Glutamatergic neuron (in vitro differentiated cells): ENCODE measurements around the gene BABAM2. TPM values are rescaled to one million over a fixed set of nuclear protein-coding genes. Genes with fewer than 3 reads are reported as not detected.

Experiments used
- DNase-seq: peaks from one replicate; pipeline ENCODE4 v3.0.0; 2022
- H3K27ac Mint-ChIP-seq: one replicate; pipeline ENCODE4 v1.8.0; 2020; ENCODE audit warnings: mild to moderate bottlenecking, mixed read lengths, inconsistent platforms; ENCODE audit not compliant: unreplicated experiment
- H3K27me3 Mint-ChIP-seq: one replicate; pipeline ENCODE4 v1.8.0; 2020; ENCODE audit warnings: mild to moderate bottlenecking, moderate library complexity, mixed read lengths, inconsistent platforms; ENCODE audit not compliant: unreplicated experiment
- H3K36me3 Mint-ChIP-seq: one replicate; pipeline ENCODE4 v1.8.0; 2020; ENCODE audit warnings: mild to moderate bottlenecking, mixed read lengths, inconsistent platforms; ENCODE audit not compliant: unreplicated experiment
- H3K4me1 Mint-ChIP-seq: one replicate; pipeline ENCODE4 v1.8.0; 2020; ENCODE audit warnings: mild to moderate bottlenecking, low read depth, mixed read lengths, inconsistent platforms; ENCODE audit not compliant: unreplicated experiment
- H3K4me3 Mint-ChIP-seq: one replicate; pipeline ENCODE4 v1.8.0; 2020; ENCODE audit warnings: mild to moderate bottlenecking, mixed read lengths, inconsistent platforms; ENCODE audit not compliant: unreplicated experiment
- H3K9me3 Mint-ChIP-seq: one replicate; pipeline ENCODE4 v1.8.0; 2020; ENCODE audit warnings: mild to moderate bottlenecking, moderate library complexity, mixed read lengths, inconsistent platforms; ENCODE audit not compliant: unreplicated experiment
- CTCF ChIP-seq: fragments of 200-600 bp; sonication (generic); IDR thresholded peaks from one replicate; pipeline ENCODE4 v1.5.0; 2021; ENCODE audit not compliant: partially characterized antibody, unreplicated experiment
- total RNA-seq: library from RNA; stranded (reverse); fragmentation: NEBNext Ultra II Directional; extraction: Animal tissue kit (Norgen Biotek cat#: 25700); gene quantifications from one replicate; pipeline ENCODE4 v1.2.1, GENCODE V29; 2021; ENCODE audit not compliant: unreplicated experiment

BABAM2 gene
- total RNA-seq, 1 donor from 2014 or later = 29.9 TPM

GRCh38 chr2:28163627-28164279 is 273.2 kb downstream of the BABAM2 start:
- no peak for DNase-seq
- Mint-ChIP-seq H3K4me1 (peaks cover 3% of the 10 kb centered on the region), H3K9me3 (no peaks in the 10 kb centered on the region), H3K27ac (no peak overlapping the region), H3K4me3 (no peak overlapping the region), H3K27me3 (no peaks in the 10 kb centered on the region), H3K36me3 (no peaks in the 10 kb centered on the region)
- no peak for TF ChIP-seq CTCF

GRCh38 chr2:28164280-28164801 is 273.8 kb downstream of the BABAM2 start:
- no peak overlapping the region for H3K4me3 Mint-ChIP-seq
- DNase-seq = no peak
- no peak overlapping the region for H3K27ac Mint-ChIP-seq
- TF ChIP-seq CTCF = no peak
- peaks cover 3% of the 10 kb centered on the region for H3K4me1 Mint-ChIP-seq
- no peaks in the 10 kb centered on the region for H3K36me3 Mint-ChIP-seq
- H3K27me3 Mint-ChIP-seq = no peaks in the 10 kb centered on the region
- no peaks in the 10 kb centered on the region for H3K9me3 Mint-ChIP-seq

GRCh38 chr2:28165087-28165635 is 274.6 kb downstream of the BABAM2 start:
- no peaks in the 10 kb centered on the region for H3K9me3 Mint-ChIP-seq
- no peak for TF ChIP-seq CTCF
- H3K4me1 Mint-ChIP-seq = peaks cover 3% of the 10 kb centered on the region
- no peak for DNase-seq
- no peak overlapping the region for H3K27ac Mint-ChIP-seq
- no peak overlapping the region for H3K4me3 Mint-ChIP-seq
- H3K27me3 Mint-ChIP-seq = no peaks in the 10 kb centered on the region
- no peaks in the 10 kb centered on the region for H3K36me3 Mint-ChIP-seq

GRCh38 chr2:28166956-28167355 is 276.4 kb downstream of the BABAM2 start:
- no peak overlapping the region for H3K27ac Mint-ChIP-seq

More at GRCh38 chr2:28166956-28167355, 276.4 kb downstream of the BABAM2 start:
- TF ChIP-seq CTCF = no peak
- Mint-ChIP-seq H3K36me3 (no peaks in the 10 kb centered on the region), H3K27me3 (no peaks in the 10 kb centered on the region), H3K4me3 (no peak overlapping the region), H3K4me1 (peaks cover 3% of the 10 kb centered on the region), H3K9me3 (no peaks in the 10 kb centered on the region)
- no peak for DNase-seq
